ACC112 (cell line): ENCODE measurements around the gene GABBR1.

ENCODE experiments used
- H2AFZ ChIP-seq: fragments of 200-600 bp; sonication (generic); one replicate; pipeline ENCODE4 v1.6.0; 2017; ENCODE audit warnings: antibody characterized with exemption, low read length; ENCODE audit not compliant: unreplicated experiment
- H3K27ac ChIP-seq: fragments of 200-600 bp; sonication (generic); 2 replicates; pipeline ENCODE4 v1.5.1; 2014; ENCODE audit warnings: low read depth, mild to moderate bottlenecking, antibody characterized with exemption, low read length, moderate library complexity
- H3K27me3 ChIP-seq: fragments of 200-600 bp; sonication (generic); 2 replicates; pipeline ENCODE4 v1.6.1; 2014; ENCODE audit warnings: mild to moderate bottlenecking, antibody characterized with exemption, low read length, moderate library complexity, mixed read lengths; ENCODE audit not compliant: insufficient read depth
- H3K36me3 ChIP-seq: fragments of 200-600 bp; sonication (generic); 2 replicates; pipeline ENCODE4 v1.6.1; 2016; ENCODE audit warnings: mild to moderate bottlenecking, antibody characterized with exemption, low read length, moderate library complexity, mixed read lengths; ENCODE audit not compliant: insufficient read depth
- H3K4me1 ChIP-seq: fragments of 200-600 bp; sonication (generic); one replicate; pipeline ENCODE4 v1.6.1; 2016; ENCODE audit warnings: low read length, mixed read lengths; ENCODE audit not compliant: insufficient read depth, unreplicated experiment, control insufficient read depth
- H3K4me3 ChIP-seq: fragments of 200-600 bp; sonication (generic); 2 replicates; pipeline ENCODE4 v1.5.1; 2014; ENCODE audit warnings: mild to moderate bottlenecking, low read depth, low read length
- H3K79me2 ChIP-seq: fragments of 200-600 bp; sonication (generic); one replicate; pipeline ENCODE4 v1.6.0; 2016; ENCODE audit warnings: low read length; ENCODE audit not compliant: control insufficient read depth, unreplicated experiment, insufficient read depth

The GABBR1 gene

DNA sequence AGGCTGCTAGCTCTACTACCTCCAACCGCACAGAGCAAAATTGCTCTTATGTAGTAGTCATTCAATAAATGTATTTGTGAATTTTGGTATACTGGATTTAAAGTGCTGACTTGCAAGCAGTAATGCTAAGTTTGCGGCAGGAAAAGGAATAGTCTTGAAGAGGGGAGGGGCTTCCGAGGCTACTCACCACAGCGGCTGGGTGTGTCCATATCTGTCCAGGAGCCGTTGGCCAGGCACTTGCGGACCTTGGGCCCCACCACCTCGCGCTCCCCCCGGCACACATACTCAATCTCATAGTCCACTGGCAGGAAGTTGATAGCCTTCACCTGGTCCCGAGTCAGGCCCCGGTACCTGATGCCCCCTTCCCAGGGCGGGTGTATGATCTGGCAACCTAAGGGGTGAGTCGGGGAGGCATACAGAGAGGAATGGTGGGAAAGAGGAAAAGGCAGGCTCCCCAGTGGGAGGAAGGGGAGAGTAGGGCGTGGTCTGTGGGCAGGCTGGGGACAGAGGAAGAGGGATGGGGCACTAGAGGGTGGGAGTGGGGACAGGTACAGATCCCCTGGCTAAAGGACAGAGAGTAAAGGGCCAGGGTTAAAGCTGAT, 1.7 kb downstream of the GABBR1 start:
- peaks cover 13% of the 10 kb centered on the region for H3K79me2 ChIP-seq
- no peaks in the 10 kb centered on the region for H3K36me3 ChIP-seq
- H3K27me3 ChIP-seq, result no peaks in the 10 kb centered on the region
- H3K27ac ChIP-seq, result no peak overlapping the region
- H3K4me1 ChIP-seq, result peaks cover 35% of the 10 kb centered on the region
- no peak overlapping the region for H2AFZ ChIP-seq
- peak overlapping the region; percentile 78 for H3K4me3 ChIP-seq

DNA sequence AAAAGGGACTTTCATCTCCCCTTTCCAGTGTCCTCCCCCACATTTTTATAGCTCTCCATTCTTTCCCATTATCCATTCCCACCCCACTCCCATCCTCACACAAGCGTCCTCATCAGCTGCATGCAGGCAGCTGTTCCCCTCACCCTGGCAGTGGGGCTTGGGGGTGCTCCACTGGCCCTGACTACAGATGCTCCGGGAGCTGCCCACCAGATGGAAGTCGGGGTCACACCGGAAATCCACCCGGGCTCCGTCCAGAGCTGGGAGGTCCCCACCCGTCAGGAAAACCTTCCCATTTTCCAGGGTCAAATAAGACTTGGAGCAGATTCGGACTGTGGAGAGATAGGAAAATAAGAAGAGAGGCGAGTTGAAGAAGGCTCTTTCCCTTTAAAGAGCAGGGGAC, 2.7 kb downstream of the GABBR1 start:
- H3K79me2 ChIP-seq, result peaks cover 13% of the 10 kb centered on the region
- no peaks in the 10 kb centered on the region for H3K27me3 ChIP-seq
- H3K4me1 ChIP-seq, result peaks cover 44% of the 10 kb centered on the region

GRCh38 chr6:29629571-29629970, 3.4 kb downstream of the GABBR1 start:
- Histone ChIP-seq H3K27ac (no peak overlapping the region), H3K36me3 (no peaks in the 10 kb centered on the region), H3K27me3 (no peaks in the 10 kb centered on the region), H2AFZ (no peak overlapping the region), H3K4me3 (peak overlapping the region; percentile 93), H3K79me2 (peaks cover 13% of the 10 kb centered on the region), H3K4me1 (peaks cover 44% of the 10 kb centered on the region)

More for the DNA sequence above, 2.7 kb downstream of the GABBR1 start:
- H3K4me3 ChIP-seq, result 0 out of 2 replicates have a peak overlapping the region, but pooled peaks have one; percentile 24
- no peak overlapping the region for H2AFZ ChIP-seq
- H3K36me3 ChIP-seq, result no peaks in the 10 kb centered on the region
- no peak overlapping the region for H3K27ac ChIP-seq

DNA sequence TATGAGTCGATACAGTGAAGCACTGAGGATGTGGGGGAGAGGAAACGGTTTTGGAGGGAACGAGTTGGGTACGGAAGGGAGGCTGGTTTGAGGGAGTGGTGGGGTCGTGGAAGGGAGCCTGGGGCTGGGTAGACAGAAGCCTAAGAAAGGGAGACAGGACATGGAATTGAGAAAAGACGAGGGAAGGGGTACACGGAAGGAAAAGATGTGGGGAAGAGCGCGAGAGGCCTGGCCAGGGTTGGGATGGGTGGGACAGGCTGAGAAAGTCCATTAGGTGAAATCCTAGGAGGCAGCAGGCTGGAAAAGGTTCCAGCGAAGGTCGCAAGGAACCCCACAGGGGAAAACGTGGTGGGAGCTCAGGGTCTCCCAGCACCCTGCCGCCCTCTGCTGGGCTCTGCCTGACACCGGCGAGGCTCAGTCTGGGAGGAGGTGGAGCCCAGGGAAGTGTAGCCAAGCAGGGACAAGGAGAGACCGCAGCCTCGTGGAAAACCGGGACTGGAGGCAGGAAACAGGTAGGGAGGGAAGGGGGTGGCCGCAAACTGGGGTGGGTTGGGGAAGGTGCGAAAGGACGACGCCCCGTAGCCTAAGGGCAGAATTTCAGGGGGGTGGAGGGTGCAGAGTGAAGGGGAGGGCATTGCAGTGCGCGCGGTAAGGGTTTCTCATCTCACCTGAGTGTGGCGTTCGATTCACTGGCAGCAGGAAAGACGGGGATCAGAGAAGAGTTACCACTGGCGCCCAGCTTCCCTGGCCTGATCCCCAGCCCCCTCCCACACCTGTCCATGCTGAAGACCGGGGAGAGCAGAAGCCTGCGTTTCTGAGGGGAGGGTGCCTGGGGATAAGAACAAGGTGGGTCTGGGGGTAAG, 4.3 kb downstream of the GABBR1 start:
- Histone ChIP-seq H3K36me3 (no peaks in the 10 kb centered on the region), H3K79me2 (peaks cover 13% of the 10 kb centered on the region), H2AFZ (peak overlapping the region; percentile 94), H3K4me3 (peak overlapping the region; percentile 93), H3K4me1 (peaks cover 44% of the 10 kb centered on the region), H3K27me3 (no peaks in the 10 kb centered on the region), H3K27ac (peak overlapping the region; percentile 55)

GRCh38 chr6:29627755-29628418, 5.1 kb downstream of the GABBR1 start:
- Histone ChIP-seq H3K36me3 (no peaks in the 10 kb centered on the region), H3K4me3 (peak overlapping the region; percentile 93), H3K27ac (peak overlapping the region; percentile 55), H3K27me3 (no peaks in the 10 kb centered on the region), H3K4me1 (peaks cover 44% of the 10 kb centered on the region), H2AFZ (peak overlapping the region; percentile 94), H3K79me2 (peaks cover 13% of the 10 kb centered on the region)

DNA sequence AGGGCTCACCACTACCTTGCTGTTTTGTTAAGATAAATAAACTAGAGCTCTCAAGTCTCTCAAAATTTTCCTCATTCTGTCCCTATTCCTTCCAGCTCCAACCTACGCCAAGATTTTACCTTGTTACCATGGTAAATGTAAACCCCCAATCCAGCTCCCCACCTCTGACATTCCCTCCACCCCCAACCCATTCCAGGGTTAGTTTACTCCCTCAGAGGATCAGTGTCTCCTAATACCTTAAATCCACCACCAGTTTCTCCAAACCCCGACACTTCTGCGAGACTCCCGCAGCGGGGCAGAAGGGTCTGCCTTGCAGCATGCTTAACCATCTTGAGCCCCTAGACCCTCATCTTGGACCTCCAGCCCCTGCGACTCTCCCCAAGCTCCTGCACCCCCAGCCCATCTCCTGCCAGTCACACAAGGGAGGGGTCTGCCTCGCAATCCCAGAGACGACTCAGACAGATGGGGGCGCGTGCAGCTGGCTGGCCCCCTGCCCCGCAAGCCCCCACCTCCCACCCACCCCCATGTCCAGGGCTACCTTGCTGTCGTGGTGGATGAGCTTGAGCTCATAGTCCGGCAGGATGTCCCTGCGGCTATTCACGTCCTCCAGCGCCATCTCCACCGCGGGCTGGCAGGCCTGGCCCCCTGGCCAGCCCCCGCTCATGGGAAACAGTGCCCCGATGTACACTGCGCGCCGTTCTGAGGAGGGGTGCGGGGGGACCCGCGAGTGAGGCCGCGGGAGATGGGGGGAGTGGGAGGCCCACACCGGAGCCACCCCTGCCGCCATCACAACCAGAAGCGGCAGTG, 5.8 kb downstream of the GABBR1 start:
- H3K27ac ChIP-seq, result peak overlapping the region; percentile 24; the same call in 1 of the 2 replicates
- peaks cover 13% of the 10 kb centered on the region for H3K79me2 ChIP-seq
- H3K4me1 ChIP-seq, result peaks cover 44% of the 10 kb centered on the region
- H2AFZ ChIP-seq, result peak overlapping the region; percentile 94
- no peaks in the 10 kb centered on the region for H3K36me3 ChIP-seq
- H3K27me3 ChIP-seq, result no peaks in the 10 kb centered on the region
- H3K4me3 ChIP-seq, result peak overlapping the region; percentile 93

DNA sequence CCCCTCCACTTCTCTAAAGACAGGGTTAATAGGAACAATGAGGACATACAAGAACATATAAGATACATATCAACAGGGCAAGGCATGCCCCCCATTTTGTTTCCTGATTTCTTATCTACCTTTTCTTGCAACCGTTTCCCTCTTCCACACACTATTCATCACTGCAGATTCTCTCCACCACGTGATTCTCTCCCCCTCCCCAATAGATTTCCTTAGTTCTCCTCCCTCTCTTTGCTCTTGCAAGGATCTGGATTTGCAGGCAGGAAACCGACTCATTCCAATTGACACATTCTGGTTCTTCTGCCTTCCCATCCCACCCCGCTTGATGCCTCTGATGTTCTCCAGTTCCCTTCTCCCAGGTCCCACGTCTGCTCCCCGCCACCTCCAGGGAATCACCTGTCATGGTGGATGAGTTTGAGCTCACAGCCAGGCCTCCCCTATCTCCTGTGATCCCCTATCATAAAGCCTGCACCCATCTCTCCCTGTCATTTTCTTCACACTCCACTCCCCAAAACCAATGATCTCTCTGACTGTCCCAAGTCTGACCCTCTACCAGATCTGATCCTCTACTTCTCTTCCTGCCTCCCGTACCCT, 7.5 kb downstream of the GABBR1 start:
- Histone ChIP-seq H3K27me3 (no peaks in the 10 kb centered on the region), H3K4me3 (no peak overlapping the region), H2AFZ (no peak overlapping the region), H3K27ac (no peak overlapping the region), H3K79me2 (peaks cover 9% of the 10 kb centered on the region), H3K4me1 (peaks cover 29% of the 10 kb centered on the region), H3K36me3 (0 out of 2 replicates have a peak, but pooled peaks cover 5% of the 10 kb centered on the region)

GRCh38 chr6:29624520-29624961, 8.4 kb downstream of the GABBR1 start:
- Histone ChIP-seq H3K4me3 (no peak overlapping the region), H3K36me3 (0 out of 2 replicates have a peak, but pooled peaks cover 10% of the 10 kb centered on the region), H3K27ac (no peak overlapping the region)

GRCh38 chr6:29620630-29621029, 12.4 kb downstream of the GABBR1 start:
- H3K36me3 ChIP-seq, result peaks cover 15% of the 10 kb centered on the region

More at GRCh38 chr6:29624520-29624961, 8.4 kb downstream of the GABBR1 start:
- Histone ChIP-seq H3K79me2 (peaks cover 5% of the 10 kb centered on the region), H3K4me1 (peaks cover 24% of the 10 kb centered on the region), H3K27me3 (no peaks in the 10 kb centered on the region), H2AFZ (no peak overlapping the region)

More at GRCh38 chr6:29620630-29621029, 12.4 kb downstream of the GABBR1 start:
- Histone ChIP-seq H3K79me2 (no peaks in the 10 kb centered on the region), H3K4me1 (peaks cover 2% of the 10 kb centered on the region), H3K27ac (no peak overlapping the region), H2AFZ (no peak overlapping the region), H3K27me3 (no peaks in the 10 kb centered on the region), H3K4me3 (no peak overlapping the region)
